Breast epithelium (tissue), 3 donors: Measurements from ENCODE around the gene TNNT1.

Source experiments
- POLR2A ChIP-seq: fragments of 450-650 bp; IDR thresholded peaks from one replicate; pipeline ENCODE4 v1.6.1; 2016; ENCODE audit warnings: antibody characterized with exemption, mild to moderate bottlenecking, moderate library complexity
- POLR2AphosphoS5 ChIP-seq, 3 donors: sonication (generic); formaldehyde crosslinking; IDR thresholded peaks; one replicate each; pipeline ENCODE4 v1.6.1; 2017; ENCODE audit warnings: antibody characterized with exemption in 3 of 3
- TF ChIP-seq, protein P1 (sequence below), 3 donors: fragments of 450-650 bp; IDR thresholded peaks; one replicate each; pipeline ENCODE4 v1.5.1; 2016 to 2017; ENCODE audit warnings: antibody characterized with exemption in 3 of 3, mild to moderate bottlenecking in 3 of 3, moderate library complexity in 3 of 3

DNA sequence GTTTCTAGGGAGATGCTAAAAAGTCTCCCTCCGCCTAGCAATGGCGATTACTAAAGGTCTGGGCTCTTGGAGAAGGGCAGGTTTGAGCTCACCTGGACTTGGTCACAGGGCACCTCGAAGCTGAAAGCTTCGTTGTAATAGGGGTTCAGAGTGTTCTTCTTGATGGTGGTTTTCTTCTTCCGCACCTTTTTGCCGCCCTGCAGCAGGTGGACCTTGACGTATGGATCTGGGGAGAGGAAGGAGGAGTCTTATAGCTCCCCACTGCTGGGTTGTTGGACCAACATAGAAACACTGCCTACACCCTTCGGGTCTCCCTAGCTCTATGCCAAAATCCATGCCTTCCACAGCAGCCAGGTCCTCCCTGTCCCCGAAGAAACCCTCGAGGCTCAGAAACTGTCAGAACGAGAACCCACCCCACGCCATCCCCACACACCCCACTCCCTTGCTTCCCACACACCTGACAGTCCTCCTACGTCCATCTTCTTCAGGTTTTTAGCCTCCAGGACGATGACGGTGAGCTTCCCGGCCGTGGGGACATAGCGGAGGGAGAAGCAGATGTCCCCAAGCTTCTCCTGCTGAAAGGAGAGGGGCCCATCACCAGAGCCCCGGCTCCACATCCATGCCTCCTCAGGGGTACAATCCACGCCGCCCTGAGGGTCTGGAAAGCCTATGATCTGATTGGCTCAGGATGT, 25.6 kb upstream of the TNNT1 start:
- TF ChIP-seq POLR2AphosphoS5 (IDR thresholded peaks at IDR 0.05), result no peak
- no peak for TF ChIP-seq POLR2A
- TF ChIP-seq, protein P1, sequence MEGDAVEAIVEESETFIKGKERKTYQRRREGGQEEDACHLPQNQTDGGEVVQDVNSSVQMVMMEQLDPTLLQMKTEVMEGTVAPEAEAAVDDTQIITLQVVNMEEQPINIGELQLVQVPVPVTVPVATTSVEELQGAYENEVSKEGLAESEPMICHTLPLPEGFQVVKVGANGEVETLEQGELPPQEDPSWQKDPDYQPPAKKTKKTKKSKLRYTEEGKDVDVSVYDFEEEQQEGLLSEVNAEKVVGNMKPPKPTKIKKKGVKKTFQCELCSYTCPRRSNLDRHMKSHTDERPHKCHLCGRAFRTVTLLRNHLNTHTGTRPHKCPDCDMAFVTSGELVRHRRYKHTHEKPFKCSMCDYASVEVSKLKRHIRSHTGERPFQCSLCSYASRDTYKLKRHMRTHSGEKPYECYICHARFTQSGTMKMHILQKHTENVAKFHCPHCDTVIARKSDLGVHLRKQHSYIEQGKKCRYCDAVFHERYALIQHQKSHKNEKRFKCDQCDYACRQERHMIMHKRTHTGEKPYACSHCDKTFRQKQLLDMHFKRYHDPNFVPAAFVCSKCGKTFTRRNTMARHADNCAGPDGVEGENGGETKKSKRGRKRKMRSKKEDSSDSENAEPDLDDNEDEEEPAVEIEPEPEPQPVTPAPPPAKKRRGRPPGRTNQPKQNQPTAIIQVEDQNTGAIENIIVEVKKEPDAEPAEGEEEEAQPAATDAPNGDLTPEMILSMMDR (IDR thresholded peaks at IDR 0.05), result no peak
